ENCODE data around the gene WDCP.
"Not testable (repeated sequence)": the region's sequence is repeated elsewhere in the genome, so short reads cannot be mapped to it uniquely, and the experiment has no call there.

The WDCP gene

DNA sequence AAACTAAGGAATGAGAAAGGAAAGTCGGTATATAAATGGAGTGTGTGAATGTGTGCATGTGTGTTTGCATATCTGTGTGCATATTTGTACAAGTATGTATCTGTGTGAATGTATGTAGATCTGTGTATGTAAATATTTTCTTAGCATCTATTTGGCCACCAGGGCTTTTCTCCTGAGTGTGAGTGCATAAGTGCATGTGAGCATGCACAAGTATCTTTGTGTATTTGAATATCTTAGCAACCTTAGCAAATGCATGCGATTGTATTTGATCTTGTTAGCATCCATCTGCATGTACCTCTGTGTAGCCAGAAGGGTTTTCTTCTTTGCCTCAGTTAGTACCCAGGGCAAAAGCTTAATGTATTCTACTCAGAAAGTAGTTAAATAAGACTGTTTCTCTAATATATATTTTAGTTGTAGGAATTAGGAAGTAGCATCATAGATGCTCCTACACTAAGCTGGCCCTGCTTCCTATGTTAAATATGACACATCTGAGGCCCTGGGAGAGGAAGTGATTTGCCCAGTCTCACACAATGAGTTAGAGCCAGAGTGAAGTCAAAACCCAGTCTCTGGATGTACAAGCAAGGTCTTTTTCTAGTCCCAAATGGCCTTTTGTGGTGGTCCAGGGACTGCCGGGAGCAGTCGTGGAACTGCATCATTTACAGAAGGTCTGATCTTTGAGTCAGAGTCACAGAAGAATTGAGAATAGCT lies 11.5 kb upstream of the WDCP start:
- DNase-seq (ENCODE audit: low spot score): no peak

DNA sequence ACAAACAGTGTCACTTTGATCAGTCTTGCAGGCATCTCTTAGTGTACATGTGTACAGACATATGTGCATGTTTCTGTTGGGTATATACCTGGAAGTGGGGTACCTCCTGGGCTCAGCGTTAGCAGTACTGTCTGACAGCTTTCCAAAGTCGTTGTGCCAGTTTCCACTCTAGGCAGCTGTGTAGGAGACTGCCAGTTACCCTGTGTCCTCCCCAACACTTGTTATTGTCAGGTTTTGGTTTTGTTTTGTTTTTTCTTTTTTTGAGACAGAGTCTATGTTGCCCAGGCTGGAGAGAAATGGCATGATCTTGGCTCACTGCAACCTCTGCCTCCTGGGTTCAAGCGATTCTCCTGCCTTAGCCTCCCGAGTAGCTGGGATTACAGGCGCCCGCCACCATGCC lies 8.6 kb upstream of the WDCP start:
- no peak for DNase-seq (ENCODE audit: low spot score)

DNA sequence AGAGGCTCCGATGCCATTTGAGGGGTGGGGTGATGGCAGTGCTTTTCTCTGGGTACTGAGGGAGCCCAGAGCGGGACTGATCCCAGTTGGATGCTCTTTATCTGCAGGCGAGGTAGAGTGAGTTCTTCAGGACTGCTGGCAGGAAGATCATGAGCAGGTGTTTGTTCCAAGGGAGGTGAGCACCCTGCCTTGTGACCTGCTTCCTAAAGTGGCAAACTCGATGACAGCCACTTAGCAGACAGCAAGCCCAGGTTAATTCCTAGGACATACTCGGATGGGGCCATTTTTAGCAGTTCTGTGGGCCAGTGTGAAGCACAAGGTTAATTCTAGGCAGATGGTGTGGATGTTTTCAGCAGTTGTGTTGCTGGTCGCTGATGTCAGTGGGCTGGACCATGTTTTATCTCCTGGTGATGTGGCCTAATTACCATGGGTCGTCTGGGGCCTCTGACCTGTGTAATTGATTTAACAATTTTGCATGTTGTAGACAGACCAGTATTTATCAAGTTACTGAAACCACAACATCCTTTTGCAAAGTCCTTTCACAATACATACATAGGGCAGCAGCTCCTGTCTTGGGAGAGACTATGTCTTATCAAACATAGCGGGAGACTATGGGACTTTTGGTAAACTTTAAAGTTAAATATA lies 7.3 kb upstream of the WDCP start:
- no peak for DNase-seq (ENCODE audit: low spot score)

DNA sequence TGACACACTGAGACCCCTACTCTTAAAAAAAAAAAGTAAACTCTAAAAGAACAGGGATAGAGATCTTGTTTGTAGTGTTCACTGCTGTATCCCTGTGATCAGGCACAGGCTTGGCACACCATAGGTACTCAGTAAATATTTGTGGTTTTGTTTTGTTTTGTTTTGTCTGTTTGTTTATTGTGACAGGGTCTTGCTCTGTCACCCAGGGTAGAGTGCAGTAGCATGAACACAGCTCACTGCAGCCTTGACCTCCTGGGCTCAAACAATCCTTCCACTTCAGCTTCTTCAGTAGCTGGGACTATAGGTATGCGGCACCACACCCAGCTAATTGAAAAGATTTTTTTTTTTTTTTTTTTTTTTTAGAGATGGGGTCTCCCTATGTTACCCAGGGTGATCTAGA lies 5.8 kb upstream of the WDCP start:
- DNase-seq (ENCODE audit: low spot score): no peak

DNA sequence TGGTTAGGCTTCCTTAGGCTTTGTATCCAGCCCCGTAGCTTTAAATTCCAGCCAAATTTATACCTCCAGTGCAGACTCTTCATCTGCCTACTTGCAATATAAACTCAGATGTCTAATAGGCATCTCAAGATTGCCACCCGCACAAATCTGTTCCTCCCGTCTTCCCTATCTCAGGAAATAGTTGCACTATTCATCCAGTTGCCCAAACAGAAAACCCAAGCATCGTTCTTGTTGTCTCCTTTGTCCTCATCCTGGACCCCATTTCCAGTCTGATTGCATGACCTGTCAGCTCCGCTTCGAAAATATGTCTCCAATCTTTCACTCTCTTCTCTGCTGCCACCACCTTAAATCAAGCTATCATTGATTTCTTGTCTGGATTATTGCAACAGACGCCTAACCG lies 4.6 kb upstream of the WDCP start:
- no peak for DNase-seq (ENCODE audit: low spot score)

DNA sequence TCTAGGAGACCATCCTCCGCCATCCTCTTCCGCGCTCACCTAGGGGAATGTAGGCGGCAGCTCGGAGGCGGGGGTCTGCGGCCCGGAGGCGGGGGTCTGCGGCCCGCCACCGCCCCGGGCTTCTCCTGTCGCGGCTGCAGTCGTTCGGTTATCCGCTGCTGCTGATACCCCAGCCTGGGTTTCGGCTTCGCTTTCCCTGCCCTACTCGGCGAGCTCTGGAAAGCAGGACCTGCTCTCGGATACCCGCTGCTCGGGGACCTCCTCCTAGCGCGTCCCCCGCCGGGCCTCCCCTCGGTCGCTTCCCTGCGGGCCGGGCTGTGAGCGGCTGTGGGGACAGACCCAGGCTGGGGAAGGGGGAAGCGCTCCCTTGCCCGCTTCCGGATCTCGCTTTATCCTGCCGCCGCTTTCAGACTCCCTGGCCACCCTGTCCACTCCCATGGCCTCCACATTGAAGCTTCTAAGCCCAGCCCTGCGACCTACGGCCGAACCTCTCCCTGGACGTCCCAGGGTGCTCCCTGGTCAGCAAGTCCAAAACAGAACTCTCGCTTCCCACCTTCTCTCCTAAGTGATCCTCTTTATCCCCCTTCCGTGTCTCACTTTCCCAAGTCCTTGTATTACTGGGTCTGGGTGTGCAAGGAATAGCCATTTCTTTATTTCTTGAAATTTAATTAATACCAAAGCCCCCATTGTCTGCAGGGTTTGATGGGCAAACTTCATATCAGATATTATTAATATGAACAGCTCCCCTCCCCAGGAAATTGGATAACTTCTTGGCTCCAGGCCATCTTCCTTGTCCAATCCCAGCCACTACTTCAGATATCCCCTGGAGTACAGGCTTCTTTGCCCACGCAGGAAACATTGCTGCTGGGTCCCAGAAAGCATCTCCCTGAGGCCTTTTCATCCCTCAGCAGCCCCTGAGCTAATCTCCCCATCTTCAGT lies 3.1 kb upstream of the WDCP start:
- DNase-seq (ENCODE audit: low spot score): peak; percentile 69

DNA sequence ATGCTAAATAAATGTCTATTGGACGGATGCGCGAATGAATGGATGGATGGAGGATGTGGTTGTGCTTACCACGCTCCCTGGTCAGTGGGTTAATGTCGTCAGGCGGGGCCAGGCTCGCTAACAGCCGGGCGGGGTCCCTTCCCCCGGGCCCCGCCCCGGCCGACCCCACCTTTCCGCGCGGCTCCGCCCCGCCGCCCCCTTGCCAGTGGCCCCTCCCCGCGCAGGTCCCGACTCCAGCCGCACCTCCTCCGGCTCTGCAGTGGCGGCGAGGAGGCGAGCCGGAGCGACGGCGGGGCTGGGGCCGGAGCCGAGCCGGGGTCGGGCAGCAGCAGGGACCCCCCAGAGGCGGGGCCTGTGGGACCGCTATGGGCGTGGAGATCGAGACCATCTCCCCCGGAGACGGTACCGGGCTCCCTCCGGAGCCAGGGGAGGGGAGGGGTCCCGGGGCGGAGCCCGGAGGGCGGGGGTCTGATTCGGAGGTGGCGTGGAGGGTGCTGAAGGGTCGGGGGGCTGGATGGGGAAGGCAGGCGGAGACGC lies 2.4 kb upstream of the WDCP start, which contains the start of gene FKBP1B:
Gene FKBP1B (plus strand): TSS at position 257 of the 537 bp plus-strand sequence. CDS start 109 bp downstream, at position 366.
- DNase-seq (ENCODE audit: low spot score): peak; percentile 88

DNA sequence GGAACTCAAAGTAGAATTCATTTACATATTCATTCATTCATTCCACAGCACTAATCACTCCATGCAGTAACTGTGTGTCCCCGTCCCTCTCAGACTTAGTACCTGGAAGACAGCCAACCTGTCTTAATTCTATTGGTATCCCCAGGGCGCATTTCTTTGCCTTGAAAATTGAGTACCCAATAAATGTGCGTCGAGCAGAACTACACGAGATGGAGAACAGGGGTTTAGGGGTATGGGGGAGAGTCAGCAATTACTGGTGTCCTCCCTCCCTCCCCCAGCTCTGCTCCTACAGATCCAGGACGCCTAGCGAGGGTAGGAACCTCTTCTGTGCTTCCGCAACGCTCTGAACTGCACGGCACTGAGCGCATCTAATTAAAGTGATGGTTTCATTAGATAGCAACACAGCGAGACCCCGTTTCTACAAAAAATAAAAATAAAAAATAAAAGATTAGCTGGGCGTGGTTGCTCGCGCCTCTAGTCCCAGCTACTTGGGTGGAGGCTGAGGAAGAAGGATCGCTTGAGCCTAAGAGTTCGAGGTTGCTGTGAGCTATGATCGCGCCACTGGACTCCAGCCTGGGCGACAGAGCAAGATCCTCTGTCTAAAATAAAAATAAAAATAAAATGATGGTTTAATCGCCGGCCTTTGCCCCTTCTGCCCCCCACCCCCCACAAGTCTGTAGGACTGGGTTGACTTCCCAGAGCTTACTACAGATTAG lies 1.7 kb upstream of the WDCP start:
- DNase-seq (ENCODE audit: low spot score): no peak

DNA sequence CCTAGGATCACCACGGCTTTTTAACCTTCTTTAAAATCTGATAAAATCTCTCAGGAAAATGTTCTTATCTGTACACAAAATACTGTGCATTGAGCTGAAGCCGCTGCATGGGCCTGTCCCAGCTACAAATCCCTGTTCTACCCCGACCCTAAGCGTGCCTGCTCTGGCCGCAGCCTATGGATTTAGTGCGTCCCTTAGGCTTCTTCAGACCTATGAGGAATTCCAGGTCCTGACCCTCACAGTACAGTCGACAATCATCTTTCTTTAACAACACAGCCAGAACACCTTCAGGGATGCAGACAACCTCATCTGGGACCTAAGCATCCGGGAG lies 477 bp upstream of the WDCP start:
- DNase-seq (ENCODE audit: low spot score): no peak

DNA sequence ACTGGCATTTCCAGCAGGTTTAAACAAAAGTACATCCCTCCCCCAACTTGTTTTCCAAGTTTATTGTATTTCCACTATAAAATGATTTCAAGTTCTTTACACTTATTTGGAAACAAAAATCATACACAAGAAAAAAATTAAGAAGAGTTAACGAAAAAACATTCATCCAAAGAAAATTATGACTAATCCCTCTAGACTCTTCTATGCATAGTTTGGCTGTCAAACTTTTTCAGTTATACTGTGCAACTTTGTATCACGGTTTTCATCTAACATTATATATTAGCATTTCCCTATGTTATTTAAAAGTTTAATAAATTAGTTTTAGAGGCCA lies 627 bp downstream of the WDCP start:
- DNase-seq (ENCODE audit: low spot score): no peak

DNA sequence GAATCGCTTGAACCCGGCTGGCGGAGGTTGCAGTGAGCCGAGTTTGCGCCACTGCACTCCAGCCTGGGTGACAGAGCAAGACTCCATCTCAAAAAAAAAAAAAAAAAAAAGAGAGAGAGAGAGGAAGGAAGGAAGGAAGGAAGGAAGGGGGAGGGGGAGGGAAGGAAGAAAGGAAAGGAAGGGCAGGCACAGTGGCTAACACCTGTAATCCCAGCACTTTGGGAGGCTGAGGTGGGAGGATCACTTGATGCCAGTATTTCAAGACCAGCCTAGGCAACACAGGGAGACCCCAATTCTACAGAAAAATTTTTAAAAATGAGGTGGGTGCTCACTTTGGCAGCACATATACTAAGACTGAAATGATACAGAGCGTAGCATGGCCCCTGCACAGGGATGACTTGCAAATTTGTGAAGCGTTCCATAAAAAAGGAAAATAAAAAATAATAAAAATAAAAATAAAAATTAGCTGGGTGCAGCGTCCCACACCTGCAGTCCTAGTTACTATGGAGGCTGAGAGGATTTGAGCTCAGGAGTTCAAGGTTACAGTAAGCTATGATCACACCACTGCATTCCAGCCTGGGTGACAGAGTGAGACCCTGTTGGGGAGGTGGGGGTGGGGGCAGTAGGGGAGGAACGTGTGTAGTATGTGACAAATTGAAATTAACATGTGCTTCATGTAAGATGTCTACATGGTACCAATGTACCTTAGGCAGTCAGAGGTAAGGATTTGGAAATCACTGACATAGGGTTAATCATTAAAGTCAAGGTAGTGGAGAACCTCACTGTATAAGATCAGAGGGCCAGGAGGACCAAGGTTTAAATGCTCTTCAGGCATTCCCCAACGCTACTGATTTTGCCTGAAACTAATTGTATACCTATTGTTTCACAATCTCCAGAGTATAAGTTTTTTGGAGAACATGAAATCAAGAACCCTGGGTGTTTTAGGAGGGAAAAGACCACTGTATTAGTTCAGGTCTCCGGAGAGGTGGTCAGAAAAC lies 1.4 kb downstream of the WDCP start:
- no peak for DNase-seq (ENCODE audit: low spot score)

DNA sequence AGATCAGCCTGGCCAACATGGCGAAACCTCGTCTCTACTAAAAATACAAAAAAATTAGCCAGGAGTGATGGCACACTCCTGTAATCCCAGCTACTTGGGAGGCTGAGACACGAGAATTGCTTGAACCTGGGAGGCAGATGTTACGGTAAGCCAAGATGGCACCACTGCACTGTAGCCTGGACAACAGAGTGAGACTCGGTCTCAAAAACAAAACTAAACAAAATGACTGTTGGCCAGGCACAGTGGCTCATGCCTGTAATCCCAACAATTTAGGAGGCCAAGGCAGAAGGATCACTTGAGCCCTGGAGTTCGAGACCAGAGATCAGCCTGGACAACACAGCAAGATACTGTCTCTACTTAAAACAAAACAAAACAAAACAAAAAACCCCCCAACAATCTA lies 4.1 kb downstream of the WDCP start:
- DNase-seq (ENCODE audit: low spot score): not testable (repeated sequence)

DNA sequence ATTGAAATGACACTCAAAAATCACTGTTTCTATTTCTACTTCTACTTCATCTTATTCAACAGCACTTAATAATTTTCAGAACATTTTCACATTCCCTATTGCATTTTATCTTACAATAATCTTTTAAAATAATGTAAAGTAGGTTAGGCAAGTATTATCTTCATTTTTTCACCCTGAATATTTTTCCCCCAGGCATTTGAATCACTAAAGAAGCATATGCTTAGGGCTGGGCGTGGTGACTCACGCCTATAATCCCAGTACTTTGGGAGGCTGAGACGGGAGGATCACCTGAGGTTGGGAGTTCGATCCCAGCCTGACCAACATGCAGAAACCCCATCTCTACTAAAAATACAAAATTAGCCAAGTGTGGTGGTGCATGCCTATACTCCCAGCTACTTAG lies 6.7 kb downstream of the WDCP start:
- no peak for DNase-seq (ENCODE audit: low spot score)

DNA sequence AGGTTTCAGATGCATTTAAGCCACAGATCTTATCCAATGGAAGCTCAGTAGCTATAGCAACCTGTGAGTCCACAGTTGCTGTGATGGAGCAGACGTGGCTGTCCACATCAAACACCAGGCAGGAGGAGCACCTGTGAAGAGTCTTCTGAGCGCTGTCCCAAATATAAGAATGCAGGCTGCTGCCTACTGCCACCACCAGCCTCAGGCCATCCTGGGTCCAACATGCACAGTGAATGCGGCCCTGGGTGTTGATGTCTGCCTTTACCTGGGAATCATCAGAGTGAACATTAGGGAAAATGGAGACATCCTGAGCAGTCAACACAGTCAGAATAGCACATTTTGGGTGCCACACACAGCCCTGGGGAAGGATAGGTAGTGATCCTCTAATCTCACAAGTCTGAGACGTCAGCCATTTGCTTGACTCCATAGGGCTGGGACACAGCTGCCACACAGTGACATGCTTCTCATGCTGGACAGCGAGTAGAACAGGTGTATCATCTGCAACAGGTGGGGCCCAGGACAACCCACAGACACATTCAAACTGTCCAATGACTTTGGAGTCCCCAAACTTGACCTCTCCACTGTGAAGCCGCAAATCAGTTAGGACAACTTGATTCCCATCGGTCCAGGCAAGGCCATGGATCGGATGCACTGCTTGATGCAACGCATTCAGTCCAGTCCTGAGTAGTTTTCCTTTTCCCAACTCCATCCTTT lies 8.2 kb downstream of the WDCP start:
- no peak for DNase-seq (ENCODE audit: low spot score)

DNA sequence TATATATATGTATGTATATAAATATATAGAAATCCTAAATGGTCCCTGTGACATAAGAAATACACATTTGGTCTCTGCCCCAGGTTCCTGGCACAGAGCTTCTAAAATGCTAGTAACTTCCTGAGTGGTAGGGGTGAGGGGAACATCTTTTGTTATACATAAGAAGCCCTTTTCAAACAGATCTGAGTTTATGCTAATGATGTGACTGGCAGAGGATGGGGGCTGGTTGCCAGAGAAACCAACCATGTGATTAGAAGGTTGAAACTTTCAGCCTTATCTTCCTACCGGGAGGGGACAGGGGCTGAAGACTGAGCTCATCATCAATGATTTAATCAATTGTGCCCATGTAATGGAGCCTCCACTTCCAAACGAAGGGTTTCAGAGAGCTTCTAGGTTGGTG lies 21.0 kb downstream of the WDCP start:
- DNase-seq (ENCODE audit: low spot score): no peak

DNA sequence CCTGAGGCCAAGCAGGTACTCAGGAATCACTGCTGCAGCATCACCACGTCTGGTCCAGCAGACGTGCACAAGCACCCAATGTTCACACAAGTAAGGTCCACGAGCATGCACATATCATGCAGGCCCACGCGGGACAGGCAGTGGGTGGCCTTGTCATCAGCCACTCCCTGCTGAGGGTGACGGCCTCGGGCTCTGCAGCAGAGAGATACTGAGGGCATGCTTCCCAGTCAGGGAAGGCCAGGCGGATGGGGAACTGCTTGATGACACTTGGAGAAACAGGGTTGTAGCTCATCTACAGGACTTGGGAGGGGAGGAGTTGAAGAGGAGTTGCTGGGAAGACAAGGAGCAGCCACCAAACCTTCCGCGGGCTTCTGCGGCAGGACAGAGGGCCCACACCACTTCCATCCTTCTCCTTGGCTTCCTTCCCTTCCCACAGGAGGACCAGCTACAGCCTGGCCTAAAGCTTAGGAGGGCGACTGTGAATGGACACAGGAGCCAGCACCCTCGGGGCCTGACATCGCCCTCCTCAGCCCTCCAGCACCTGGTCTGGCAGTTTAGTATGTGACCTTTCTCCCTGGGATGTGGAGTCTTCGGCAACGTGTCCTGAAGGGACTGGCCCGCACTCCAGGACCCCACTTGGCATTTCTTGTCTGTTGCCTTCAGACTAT lies 22.1 kb downstream of the WDCP start:
- DNase-seq (ENCODE audit: low spot score): no peak

DNA sequence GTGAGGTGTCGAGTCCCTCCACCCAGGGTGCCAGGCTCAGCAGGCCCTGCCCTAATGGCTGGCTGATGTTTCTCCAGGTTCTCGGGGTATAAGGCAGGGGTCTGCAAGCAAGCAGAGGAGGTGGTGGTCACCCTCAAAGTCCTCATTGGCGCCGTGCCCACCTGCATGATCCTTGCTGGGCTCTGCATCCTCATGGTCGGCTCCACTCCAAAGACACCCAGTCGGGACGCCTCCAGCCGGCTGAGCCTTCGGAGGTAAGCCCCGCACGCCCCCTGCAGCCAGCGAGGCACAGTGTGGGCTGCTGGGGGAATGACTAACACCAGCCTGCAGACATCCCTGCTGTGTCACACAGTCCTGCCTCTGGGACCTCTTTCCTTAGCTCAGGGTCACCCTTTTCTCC lies 23.2 kb downstream of the WDCP start:
- DNase-seq (ENCODE audit: low spot score): no peak

DNA sequence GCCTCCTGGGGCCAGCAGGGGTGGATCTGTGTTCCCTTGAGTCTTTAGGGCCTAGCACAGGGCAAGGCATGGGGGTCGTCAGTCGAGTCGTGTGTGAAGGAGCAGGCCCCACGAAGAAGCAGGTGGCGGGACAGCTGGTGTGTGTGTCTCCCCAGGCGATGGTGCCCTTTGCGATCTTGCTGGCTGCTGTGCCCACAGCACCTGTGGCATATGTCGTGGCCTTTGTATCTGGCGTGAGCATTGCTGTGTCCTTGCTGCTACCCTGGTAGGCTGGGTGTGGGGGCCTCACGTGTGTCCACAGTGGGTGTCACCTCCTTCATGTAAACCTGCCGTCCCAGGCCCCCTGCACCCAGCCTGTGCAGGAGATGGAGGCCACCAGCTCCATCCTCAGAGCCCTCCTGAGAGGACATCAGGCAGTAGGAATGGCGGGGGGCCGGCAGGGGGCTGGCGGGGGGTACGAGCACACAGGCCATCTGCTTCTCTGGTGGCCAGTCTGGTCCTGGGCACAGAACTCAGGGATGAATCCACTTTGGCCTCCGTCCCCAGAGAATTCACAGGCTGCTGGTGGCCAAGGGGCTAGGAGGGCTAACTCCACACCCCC lies 24.1 kb downstream of the WDCP start:
- no peak for DNase-seq (ENCODE audit: low spot score)

DNA sequence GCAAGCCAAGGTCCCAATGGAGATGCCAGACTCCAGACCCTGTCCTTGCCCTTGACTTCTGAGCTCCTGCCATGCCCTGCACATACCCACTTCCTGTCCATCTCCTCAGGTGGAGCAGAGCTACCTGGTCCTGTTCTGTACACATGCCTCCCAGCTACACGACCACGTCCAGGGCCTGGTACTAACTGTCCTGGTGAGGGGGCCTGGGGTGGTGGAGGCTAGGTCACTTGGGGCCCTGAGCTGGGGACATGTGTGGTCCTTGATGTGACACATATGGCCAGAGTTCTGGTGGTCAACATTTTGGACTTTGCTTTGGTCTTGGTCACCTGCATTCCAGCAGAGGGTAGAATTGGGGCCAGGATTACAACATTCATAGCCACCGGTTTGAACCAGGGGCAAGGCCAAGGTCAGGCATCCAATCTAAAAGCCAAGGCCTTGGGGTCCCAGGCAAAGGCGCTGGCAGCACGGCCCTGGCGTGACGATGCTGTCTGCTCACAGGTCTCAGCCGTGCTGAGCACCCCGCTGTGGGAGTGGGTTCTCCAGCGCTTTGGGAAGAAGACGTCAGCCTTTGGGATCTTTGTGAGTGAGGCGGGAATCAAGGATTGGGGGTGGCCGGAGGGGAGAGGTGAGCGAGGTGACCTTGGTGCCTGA lies 24.7 kb downstream of the WDCP start:
- DNase-seq (ENCODE audit: low spot score): no peak
